GM06990 (cell line): ENCODE measurements around the gene ST6GALNAC1.

Experiments used
- DNase-seq: peaks from one replicate; pipeline ENCODE4 v3.0.0-alpha.2; 2011; ENCODE audit not compliant: insufficient read length; ENCODE audit errors: extremely low read depth
- H3K27me3 ChIP-seq: replicated peaks from 2 replicates; pipeline ENCODE4 v1.6.0; 2011; ENCODE audit warnings: low read length; ENCODE audit not compliant: control insufficient read depth, insufficient read depth
- H3K36me3 ChIP-seq: 2 replicates; pipeline ENCODE4 v1.5.1; 2011; ENCODE audit warnings: low read length; ENCODE audit not compliant: control insufficient read depth, insufficient read depth
- H3K4me3 ChIP-seq: replicated peaks from 2 replicates; pipeline ENCODE4 v1.5.1; 2011; ENCODE audit warnings: low read depth, mild to moderate bottlenecking, control low read depth, low read length
- TF ChIP-seq, protein P1 (sequence below): IDR thresholded peaks from 2 replicates; pipeline ENCODE4 v1.5.1; 2011; ENCODE audit warnings: low read length, control low read depth, mild to moderate bottlenecking, inconsistent platforms; ENCODE audit not compliant: insufficient read depth, poor library complexity, severe bottlenecking

The ST6GALNAC1 gene

DNA sequence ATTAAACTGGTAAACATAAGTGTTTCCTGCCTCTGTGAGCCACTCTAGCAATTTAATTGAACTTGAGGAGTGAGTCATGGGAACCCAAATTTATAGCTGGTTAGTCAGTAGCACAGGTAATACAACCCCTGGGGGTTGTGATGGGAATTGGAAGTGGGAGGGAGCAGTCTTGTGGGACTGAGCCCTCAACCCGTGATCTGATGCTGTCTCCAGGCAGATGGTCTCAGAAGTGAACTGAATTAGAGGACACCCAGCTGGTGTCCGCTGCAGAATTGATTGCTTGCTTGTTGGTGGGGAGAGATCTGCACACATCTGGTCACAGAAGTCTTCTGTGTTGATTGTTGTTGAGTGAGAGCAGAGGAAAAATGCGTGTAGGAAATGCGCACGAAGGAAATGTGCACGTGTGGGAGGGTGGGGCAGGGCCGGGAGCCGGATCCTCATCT is 50.2 kb downstream of the ST6GALNAC1 start:
- no peak overlapping the region for H3K4me3 ChIP-seq

DNA sequence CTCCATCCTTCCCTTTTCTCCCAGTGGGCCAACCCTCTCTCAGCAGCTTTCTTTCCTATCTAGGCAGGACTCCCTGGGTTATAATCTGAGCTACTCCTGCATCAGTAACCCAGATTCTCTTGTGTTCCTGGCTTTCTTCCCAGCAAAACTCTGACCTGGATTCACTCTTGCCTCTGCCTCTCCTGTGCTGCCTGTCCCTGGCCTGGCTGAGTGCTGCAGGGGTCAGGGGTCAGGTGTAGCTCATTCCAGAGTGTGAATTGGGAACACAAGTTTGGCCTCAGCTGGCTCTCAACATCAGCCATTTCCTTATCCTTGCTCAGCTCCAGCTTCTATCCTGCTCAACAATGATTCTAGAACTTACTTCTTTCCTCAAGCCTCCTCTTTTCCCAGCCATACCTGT is 55.4 kb downstream of the ST6GALNAC1 start:
- Histone ChIP-seq H3K27me3 (no peaks in the 10 kb centered on the region; the same call in 1 of the 2 replicates), H3K4me3 (no peak overlapping the region), H3K36me3 (no peaks in the 10 kb centered on the region)
- TF ChIP-seq, protein P1, sequence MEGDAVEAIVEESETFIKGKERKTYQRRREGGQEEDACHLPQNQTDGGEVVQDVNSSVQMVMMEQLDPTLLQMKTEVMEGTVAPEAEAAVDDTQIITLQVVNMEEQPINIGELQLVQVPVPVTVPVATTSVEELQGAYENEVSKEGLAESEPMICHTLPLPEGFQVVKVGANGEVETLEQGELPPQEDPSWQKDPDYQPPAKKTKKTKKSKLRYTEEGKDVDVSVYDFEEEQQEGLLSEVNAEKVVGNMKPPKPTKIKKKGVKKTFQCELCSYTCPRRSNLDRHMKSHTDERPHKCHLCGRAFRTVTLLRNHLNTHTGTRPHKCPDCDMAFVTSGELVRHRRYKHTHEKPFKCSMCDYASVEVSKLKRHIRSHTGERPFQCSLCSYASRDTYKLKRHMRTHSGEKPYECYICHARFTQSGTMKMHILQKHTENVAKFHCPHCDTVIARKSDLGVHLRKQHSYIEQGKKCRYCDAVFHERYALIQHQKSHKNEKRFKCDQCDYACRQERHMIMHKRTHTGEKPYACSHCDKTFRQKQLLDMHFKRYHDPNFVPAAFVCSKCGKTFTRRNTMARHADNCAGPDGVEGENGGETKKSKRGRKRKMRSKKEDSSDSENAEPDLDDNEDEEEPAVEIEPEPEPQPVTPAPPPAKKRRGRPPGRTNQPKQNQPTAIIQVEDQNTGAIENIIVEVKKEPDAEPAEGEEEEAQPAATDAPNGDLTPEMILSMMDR: no peak
- no peak for DNase-seq

More for the DNA sequence above, 50.2 kb downstream of the ST6GALNAC1 start:
- H3K36me3 ChIP-seq: no peaks in the 10 kb centered on the region
- DNase-seq: no peak
- no peaks in the 10 kb centered on the region for H3K27me3 ChIP-seq
- TF ChIP-seq, protein P1: no peak

DNA sequence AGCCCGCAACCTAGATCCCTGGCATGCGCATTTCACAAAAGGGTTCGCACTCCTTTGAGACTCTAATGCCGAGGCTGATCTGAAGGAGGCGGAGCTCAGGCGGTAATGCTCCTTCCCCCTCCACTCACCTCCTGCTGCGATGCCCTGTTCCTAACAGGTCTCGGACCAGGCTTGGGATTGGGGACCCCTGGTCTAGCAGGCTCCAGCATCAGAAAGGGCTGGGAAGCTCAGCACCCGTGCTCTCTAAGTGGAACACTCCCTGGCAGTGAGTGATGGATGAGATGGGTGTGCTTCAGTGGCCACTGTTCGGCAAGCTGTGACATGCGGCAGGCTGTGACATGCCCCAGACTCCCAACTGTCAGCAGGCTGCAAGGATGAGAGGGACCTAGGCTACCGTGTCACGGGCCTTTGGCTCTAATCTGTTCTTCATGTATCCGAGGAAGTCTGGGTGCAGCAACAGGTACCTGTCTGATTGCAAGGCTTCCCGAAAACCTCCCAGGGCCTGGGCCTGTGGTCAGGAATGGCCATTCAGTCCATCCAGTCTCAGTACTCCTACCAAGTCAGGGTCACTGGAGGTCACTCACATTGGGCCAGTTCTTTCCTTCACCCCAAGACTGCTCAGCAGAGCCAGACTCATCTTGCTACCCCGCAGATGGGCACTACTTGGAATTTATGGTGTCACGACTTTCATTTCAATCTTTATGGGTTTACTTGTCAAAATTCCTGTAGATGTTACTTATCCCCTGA is 56.6 kb downstream of the ST6GALNAC1 start:
- Histone ChIP-seq H3K4me3 (no peak overlapping the region), H3K36me3 (no peaks in the 10 kb centered on the region), H3K27me3 (no peaks in the 10 kb centered on the region; the same call in 1 of the 2 replicates)
- TF ChIP-seq, protein P1: no peak
- no peak for DNase-seq

DNA sequence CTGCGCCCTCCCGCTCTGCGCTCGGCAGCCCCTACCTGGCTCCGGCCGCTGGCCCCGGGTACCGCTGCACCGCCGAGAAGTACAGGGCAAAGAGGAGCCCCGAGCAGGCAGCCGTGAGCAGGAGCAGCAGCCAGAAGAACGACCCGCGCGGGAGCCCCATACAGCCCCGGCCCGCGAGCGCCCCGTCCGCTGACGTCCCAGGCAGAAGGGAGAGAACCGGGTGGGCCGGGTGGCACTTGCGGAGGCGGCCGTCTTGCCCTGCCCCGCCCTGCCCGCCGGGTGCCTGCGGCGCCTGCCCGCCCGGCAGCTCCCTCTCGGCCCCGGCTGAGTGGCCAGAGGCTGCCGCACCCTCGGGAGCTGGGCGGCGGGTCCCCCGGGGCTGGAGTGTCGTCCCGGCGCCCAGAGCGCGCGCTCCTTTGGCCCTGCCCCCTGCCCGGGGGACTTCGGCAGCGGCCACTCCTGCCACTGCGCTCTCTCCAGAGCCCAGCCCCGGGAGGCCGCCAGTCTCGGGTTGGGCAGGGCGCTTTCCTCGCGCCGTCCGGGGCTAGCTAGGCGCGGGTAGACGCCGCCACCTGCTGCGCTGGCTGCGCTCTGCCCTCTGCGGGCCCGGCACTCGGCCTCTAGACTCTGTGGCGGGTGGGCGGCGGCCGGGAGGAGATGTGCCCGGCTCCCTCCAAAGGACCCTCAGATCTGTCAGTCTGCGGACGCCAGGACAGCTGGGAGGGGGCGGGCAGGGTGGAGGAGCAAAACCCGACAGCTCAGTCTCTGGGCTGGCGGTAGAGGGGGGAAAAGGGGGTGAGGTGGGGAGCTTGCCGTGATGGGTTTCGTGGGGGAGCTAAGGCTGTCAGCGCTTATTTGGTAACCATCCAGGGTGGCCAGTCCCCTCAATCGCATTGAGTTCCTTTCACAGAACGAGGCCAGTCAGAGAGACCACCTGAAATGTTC is 57.6 kb downstream of the ST6GALNAC1 start, which contains the start of gene ST6GALNAC2:
Gene ST6GALNAC2, minus strand, starts transcription at position 212 of the 945 bp plus-strand sequence. Its CDS starts 52 bp downstream, at position 160.
- Histone ChIP-seq H3K27me3 (no peaks in the 10 kb centered on the region; the same call in 1 of the 2 replicates), H3K4me3 (peak within 1 kb of the TSS; percentile 59), H3K36me3 (no peaks in the 10 kb centered on the region)
- DNase-seq: no peak
- TF ChIP-seq, protein P1: peak; percentile 34

DNA sequence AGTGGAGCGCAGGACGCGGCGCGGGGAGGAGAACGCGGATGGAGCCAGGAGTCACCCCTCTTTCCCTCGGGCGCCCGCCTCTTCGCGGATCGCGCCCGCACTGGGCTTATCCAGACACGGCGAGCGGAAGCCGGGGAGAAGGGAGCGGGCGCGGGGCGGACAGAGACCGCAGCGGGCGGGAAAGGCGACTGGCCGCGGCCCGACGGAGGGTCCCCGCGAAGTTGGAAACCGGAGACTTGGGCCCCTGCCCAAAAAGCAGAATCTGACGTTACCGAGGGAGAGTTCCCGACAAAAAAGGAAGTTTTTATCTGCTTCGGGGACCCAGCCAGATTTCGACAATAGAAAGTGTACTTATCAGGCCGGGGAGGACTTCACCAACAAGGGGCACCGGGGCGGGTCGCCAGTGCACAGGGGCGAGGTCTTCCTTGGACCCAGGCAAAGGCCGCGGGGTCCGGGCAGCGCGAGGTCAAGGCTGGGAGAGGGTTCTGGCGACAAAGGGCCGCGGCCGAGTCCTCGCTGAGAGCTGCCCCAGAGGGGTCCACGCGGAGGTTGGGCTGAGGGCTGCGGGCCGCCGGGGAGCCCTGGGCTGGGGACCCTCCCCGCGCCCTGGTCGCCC is 58.4 kb downstream of the ST6GALNAC1 start:
- H3K4me3 ChIP-seq: peak overlapping the region; percentile 59

More for the DNA sequence above, 58.4 kb downstream of the ST6GALNAC1 start:
- TF ChIP-seq, protein P1: no peak
- no peaks in the 10 kb centered on the region for H3K36me3 ChIP-seq
- no peak for DNase-seq
- H3K27me3 ChIP-seq: no peaks in the 10 kb centered on the region; the same call in 1 of the 2 replicates
